ENCODE data around the gene RPS27L.

The RPS27L gene

GRCh38 chr15:63172851-63173451 lies 15.7 kb upstream of the RPS27L start:
- no peak overlapping the region for H3K4me3 ChIP-seq (ENCODE audit: low read depth, low read length)
- no peak for TF ChIP-seq CTCF (IDR thresholded peaks at IDR 0.05; ENCODE audit: insufficient read depth, low read depth, low read length, missing control alignments)
- no peak for DNase-seq (ENCODE audit: low read depth)

DNA sequence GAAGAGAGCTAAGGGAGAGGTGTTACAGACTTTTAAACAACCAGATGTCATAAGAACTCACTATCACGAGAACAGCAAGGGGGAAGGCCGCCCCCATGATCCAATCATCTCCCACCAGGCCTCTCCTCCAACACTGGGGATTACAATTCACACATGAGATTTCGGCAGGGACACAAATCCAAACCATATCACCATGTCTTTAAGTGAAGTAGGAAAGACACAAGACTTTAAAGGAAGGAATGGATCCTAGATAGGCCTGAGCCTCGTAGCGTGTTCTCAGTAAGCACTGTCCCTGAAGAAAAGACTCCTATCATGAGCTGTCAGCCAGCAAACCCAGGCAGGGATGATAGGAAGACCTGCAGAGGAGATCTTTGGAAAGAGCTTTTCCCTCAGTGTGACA lies 15.1 kb upstream of the RPS27L start:
- no peak for TF ChIP-seq CTCF (IDR thresholded peaks at IDR 0.05; ENCODE audit: insufficient read depth, low read depth, low read length, missing control alignments)
- H3K4me3 ChIP-seq (ENCODE audit: low read depth, low read length): no peak overlapping the region
- DNase-seq (ENCODE audit: low read depth): no peak

GRCh38 chr15:63169788-63170187 lies 12.5 kb upstream of the RPS27L start:
- TF ChIP-seq CTCF (IDR thresholded peaks at IDR 0.05; ENCODE audit: insufficient read depth, low read depth, low read length, missing control alignments): no peak
- no peak overlapping the region for H3K4me3 ChIP-seq (ENCODE audit: low read depth, low read length)
- no peak for DNase-seq (ENCODE audit: low read depth)

- TF ChIP-seq CTCF (IDR thresholded peaks at IDR 0.05; ENCODE audit: insufficient read depth, low read depth, low read length, missing control alignments): no peak
Observed at GRCh38 chr15:63166219-63166618, 8.9 kb upstream of the RPS27L start.

GRCh38 chr15:63165166-63165859 lies 8.0 kb upstream of the RPS27L start:
- DNase-seq (ENCODE audit: low read depth): no peak
- H3K4me3 ChIP-seq (ENCODE audit: low read depth, low read length): no peak overlapping the region
- no peak for TF ChIP-seq CTCF (IDR thresholded peaks at IDR 0.05; ENCODE audit: insufficient read depth, low read depth, low read length, missing control alignments)

More at GRCh38 chr15:63166219-63166618, 8.9 kb upstream of the RPS27L start:
- no peak overlapping the region for H3K4me3 ChIP-seq (ENCODE audit: low read depth, low read length)
- peak; percentile 26 for DNase-seq (ENCODE audit: low read depth)

DNA sequence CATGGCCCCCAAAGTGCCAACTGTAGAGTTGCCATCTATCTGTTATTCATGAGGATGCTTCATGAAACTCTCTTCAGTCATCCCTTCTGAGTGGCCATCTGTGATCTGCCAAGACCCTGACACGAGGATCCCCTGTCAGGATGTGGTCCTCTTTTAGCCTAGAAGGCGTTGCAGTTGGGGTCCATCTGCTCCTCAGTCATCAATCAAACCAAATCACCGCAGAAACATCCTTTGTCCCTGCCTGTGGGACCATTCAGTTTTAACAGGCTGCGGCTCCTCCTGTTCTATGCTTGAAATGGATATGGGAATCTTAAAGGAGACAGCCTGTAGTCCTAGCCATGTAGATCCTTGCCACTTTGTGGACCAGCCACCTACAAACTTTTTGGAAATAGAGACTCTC lies 5.9 kb upstream of the RPS27L start:
- no peak overlapping the region for H3K4me3 ChIP-seq (ENCODE audit: low read depth, low read length)
- TF ChIP-seq CTCF (IDR thresholded peaks at IDR 0.05; ENCODE audit: insufficient read depth, low read depth, low read length, missing control alignments): no peak
- no peak for DNase-seq (ENCODE audit: low read depth)

GRCh38 chr15:63160638-63161037 lies 3.4 kb upstream of the RPS27L start:
- H3K4me3 ChIP-seq (ENCODE audit: low read depth, low read length): no peak overlapping the region
- DNase-seq (ENCODE audit: low read depth): no peak
- no peak for TF ChIP-seq CTCF (IDR thresholded peaks at IDR 0.05; ENCODE audit: insufficient read depth, low read depth, low read length, missing control alignments)
